HG02885 (cell line): ENCODE results near the gene CLEC18B.
"Not testable (repeated sequence)": the region's sequence is repeated elsewhere in the genome, so short reads cannot be mapped to it uniquely, and the experiment has no call there.

Experiments
- ATAC-seq: cut with Tn5 transposase; IDR thresholded peaks from one replicate; pipeline ENCODE4 v1.9.1; 2021; ENCODE audit warnings: mild to moderate bottlenecking; ENCODE audit not compliant: unreplicated experiment, poor library complexity

CLEC18B gene

GRCh38 chr16:74447578-74447977 is 26.3 kb upstream of the CLEC18B start:
- no peak for ATAC-seq

GRCh38 chr16:74446866-74447265 is 25.6 kb upstream of the CLEC18B start:
- ATAC-seq, result no peak

GRCh38 chr16:74443624-74444346 is 22.5 kb upstream of the CLEC18B start:
- ATAC-seq, result not testable (repeated sequence)

- no peak for ATAC-seq
Measured at GRCh38 chr16:74439685-74440084, 18.4 kb upstream of the CLEC18B start.

DNA sequence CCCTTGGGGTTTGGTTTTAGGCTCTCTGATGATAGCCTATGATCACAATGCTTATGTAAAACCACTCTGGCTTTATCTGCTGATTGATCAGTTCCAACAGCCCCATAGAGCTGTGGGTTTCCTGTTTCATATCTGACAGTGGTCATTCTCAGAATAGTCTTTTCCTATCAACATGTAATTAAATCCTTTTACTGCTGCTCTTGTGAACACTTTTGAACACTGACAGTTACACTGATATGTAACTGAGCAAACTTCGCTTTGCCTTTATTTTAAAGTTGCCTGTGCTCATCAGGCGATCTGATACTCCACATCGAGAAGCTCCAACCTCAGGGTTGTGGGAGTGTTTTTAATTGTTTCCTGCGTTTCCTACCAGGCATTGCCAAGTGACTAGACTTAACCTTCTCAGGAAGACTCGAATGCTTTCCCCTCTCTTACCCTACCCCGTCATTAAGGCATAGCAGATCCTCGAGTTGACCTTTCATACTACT is 17.3 kb upstream of the CLEC18B start:
- ATAC-seq, result no peak

GRCh38 chr16:74431516-74431915 is 10.2 kb upstream of the CLEC18B start:
- no peak for ATAC-seq

- peak; percentile 72 for ATAC-seq
Measured at GRCh38 chr16:74430036-74430712, 8.9 kb upstream of the CLEC18B start.

DNA sequence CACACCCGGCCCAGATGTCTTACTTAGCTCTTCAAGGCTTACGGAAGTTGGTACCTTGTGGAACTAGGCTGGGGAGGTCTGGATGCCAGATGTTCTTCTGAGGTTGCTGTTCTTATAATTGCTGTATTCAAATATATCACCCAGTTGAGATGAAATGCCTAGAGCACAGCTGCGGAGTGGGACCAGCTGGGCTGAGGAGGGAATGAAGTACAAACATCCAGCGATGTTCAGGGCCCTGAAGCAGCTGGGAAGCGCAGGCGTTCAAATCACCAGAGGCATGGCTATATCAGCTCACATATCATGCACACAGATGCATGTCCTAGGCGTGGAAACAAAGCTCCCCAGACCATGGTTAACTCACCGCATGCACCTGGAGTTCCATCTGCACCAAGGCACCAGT is 7.2 kb upstream of the CLEC18B start:
- not testable (repeated sequence) for ATAC-seq

GRCh38 chr16:74425751-74426150 is 4.5 kb upstream of the CLEC18B start:
- ATAC-seq, result not testable (repeated sequence)

DNA sequence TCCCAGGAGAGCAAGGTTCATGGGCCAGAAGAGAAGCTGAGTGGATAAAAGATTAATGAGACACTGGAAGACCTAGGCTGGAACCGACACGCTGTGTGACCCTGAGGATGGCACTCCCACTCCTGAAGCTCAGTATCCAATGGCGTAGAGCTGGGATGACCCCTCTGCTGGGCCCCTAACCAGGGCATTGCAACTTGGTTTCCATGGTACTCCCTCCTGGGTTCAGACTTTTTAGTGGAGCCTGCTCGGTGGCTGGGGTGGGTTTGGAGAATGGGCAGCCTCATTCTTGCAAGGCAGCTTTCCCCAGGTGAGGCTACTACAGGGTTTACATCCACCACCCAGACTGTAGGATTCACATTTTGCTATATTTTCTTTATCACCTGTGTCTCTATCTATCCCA is 2.4 kb upstream of the CLEC18B start:
- ATAC-seq, result not testable (repeated sequence)

- not testable (repeated sequence) for ATAC-seq
Measured at GRCh38 chr16:74422086-74422485, 808 bp upstream of the CLEC18B start.

GRCh38 chr16:74421482-74421785 is 156 bp upstream of the CLEC18B start:
- not testable (repeated sequence) for ATAC-seq

- not testable (repeated sequence) for ATAC-seq
Measured at GRCh38 chr16:74419811-74420210, 1.5 kb downstream of the CLEC18B start.

- ATAC-seq, result not testable (repeated sequence)
Measured at GRCh38 chr16:74417897-74418296, 3.4 kb downstream of the CLEC18B start.

DNA sequence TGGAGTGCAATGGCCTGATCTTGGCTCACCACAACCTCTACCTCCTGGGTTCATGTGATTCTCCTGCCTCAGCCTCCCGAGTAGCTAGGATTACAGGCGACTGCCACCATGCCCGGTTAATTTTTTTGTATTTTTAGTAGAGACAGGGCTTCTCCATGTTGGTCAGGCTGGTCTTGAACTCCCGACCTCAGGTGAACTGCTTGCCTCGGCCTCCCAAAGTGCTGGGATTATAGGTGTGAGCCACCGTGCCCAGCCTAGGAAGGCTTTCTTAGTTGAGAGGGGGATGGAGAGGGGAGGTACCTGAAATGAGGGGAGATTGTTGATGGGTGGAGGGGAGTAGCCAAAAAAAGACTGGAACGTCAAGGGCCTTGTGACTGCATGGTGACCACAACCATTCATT is 7.4 kb downstream of the CLEC18B start:
- not testable (repeated sequence) for ATAC-seq

GRCh38 chr16:74413485-74413884 is 7.8 kb downstream of the CLEC18B start:
- not testable (repeated sequence) for ATAC-seq

DNA sequence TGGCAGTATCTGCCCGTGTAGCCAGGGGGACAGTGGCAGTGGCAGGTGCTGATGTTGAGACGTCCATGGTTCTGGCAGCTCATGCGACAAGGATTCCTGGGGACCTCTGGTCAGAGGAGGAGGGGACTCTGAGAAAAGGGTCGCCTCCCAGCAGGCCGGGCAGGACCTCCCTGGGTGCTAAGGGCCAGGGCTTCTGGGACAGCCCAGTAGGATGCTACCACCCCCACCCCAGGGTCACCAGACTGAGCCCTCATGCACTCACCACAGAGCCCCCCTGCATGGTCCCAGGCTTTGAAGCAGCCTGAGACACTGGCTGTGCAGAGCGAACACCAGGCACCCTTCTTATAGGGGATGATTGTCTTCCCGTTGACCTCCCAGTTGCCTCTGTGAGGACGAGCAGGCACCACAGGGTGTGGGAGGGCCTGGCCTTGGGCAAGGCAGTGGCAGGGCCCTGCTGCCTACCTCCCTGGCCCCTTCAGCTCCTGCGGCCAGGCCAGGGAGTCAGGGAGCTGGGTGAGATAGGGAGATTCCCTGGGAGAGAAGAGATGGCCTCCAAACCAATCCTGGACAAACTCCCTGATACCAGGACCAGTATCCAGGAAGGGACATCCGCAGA is 8.4 kb downstream of the CLEC18B start:
- not testable (repeated sequence) for ATAC-seq

DNA sequence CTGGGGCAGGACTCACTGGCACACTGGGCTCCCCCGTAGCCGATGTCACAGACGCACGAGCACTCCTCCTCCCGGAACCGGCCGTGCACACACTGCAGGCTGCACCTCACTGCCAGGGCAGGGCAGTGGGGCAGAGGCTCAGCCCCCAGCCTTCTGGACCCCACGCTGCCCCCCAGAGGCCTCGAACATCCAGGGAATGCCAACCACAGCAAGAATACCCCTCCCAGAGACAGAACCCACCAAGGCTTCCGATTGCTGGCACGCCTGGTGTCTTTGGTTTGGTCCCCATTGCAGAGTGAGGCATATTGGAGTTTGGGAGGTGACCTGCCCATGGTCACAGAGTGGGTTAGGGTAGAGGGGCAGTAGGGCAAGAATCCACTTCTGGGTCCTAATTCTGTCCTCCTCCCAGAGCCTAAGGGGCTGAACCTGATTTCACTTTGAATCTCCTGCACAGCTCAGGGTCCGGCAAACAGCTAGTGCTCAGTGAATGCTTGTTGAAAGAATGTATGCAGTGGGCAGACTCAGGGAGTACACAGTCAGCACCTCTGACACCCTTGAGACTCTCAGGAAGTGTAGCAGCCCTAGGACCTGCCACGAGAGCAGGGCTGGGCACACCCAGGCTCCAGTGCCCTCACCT is 9.0 kb downstream of the CLEC18B start:
- not testable (repeated sequence) for ATAC-seq

GRCh38 chr16:74410981-74411380 is 10.3 kb downstream of the CLEC18B start:
- ATAC-seq, result not testable (repeated sequence)

DNA sequence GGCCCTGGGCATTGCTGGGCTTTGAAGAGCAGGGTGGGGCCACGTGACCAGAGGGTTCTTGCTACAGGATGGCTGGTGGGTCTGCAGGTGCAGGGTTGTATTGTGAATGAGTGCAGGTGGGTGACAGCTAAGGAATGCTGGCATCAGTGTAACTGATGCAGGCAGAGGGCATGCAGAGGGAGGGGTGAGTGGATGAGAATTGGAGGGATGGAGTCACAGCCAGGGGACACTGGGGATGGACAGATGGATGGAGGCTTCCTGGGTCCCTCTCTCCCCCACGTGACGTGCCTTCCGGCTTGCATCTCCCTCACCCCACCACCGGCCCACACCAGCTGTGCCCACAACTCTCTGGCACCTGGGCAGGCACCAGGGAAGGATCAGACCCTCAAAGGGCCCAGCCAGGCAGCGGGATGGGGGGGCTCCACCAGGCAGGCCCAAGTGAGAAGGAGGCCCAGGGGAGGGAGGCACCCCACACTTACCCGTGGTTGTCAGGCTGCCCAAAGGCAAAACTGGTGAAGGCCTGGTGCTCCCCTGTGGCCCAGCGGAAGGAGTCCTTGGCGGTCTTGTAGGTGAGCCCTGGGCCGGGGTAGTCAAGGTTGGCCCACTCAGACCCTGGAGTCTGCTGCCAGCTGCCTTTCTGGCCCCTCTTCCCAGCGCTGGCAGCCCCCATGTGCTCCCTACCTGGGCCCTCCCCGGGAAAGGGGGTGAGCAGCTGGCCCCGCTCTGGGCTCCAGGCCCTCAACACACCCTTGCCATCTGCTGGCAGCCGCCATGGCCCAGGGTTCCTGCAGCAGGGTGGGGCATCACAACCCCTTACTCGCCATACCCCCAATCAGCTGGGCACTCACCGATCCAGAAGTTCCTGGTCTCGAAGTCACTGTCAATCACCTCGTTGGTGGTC is 11.0 kb downstream of the CLEC18B start:
- not testable (repeated sequence) for ATAC-seq
